KMS-11 (cell line): ENCODE data around the gene RRM1.

Source experiments
- H2AFZ ChIP-seq: fragments of 200-600 bp; sonication (generic); 2 replicates; pipeline ENCODE4 v1.6.1; 2016; ENCODE audit warnings: antibody characterized with exemption, mixed run types, low read depth
- H3K27ac ChIP-seq: fragments of 200-600 bp; sonication (generic); 2 replicates; pipeline ENCODE4 v1.6.1; 2016; ENCODE audit warnings: mild to moderate bottlenecking, mixed run types
- H3K27me3 ChIP-seq: fragments of 200-600 bp; sonication (generic); 2 replicates; pipeline ENCODE4 v1.6.1; 2017; ENCODE audit warnings: mild to moderate bottlenecking, low read depth, mixed run types, moderate library complexity; ENCODE audit not compliant: insufficient read depth
- H3K36me3 ChIP-seq: fragments of 200-600 bp; sonication (generic); 2 replicates; pipeline ENCODE4 v1.6.1; 2017; ENCODE audit warnings: mild to moderate bottlenecking, mixed run types; ENCODE audit not compliant: insufficient read depth
- H3K4me1 ChIP-seq: fragments of 200-600 bp; sonication (generic); 2 replicates; pipeline ENCODE4 v1.6.1; 2016; ENCODE audit warnings: mild to moderate bottlenecking, low read depth, mixed run types; ENCODE audit not compliant: poor library complexity, severe bottlenecking
- H3K4me2 ChIP-seq: fragments of 200-600 bp; sonication (generic); 2 replicates; pipeline ENCODE4 v1.7.0; 2016; ENCODE audit warnings: mild to moderate bottlenecking, mixed run types
- H3K4me3 ChIP-seq: fragments of 200-600 bp; sonication (generic); IDR thresholded peaks from 2 replicates; pipeline ENCODE4 v1.6.1; 2017; ENCODE audit warnings: low read depth, low read length, mixed read lengths; ENCODE audit not compliant: insufficient read depth
- H3K79me2 ChIP-seq: fragments of 200-600 bp; sonication (generic); 2 replicates; pipeline ENCODE4 v1.6.1; 2016; ENCODE audit warnings: low read depth, mixed run types; ENCODE audit not compliant: insufficient read depth
- H3K9ac ChIP-seq: fragments of 200-600 bp; sonication (generic); 2 replicates; pipeline ENCODE4 v1.6.1; 2016; ENCODE audit warnings: mild to moderate bottlenecking, mixed run types
- H4K20me1 ChIP-seq: fragments of 200-600 bp; sonication (generic); 2 replicates; pipeline ENCODE4 v1.6.1; 2016; ENCODE audit warnings: mild to moderate bottlenecking, mixed run types; ENCODE audit not compliant: insufficient read depth
- TF ChIP-seq, protein P1 (sequence below): fragments of 200-600 bp; sonication (generic); conservative IDR thresholded peaks from 2 replicates; pipeline ENCODE4 v1.6.1; 2017; ENCODE audit warnings: low read depth, mild to moderate bottlenecking, antibody characterized with exemption, low read length, moderate library complexity, mixed read lengths

The RRM1 gene

DNA sequence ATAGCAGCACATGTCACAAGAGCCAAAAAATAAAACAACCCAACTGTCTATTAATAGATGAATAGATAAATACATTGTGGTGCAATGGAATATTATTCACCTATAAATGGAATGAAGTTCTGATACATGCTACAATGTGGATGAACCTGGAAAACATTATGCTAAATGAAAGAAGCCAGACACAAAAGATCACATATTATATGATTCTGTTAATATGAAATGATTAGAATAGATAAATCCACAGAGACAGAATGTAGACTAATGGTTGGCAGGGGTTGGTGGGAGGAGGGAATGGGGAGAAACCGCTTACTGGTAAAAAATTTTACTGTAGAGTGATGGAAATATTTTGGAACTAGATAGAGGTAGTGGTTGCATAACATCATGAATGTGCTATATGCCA, 32.9 kb upstream of the RRM1 start:
- no peaks in the 10 kb centered on the region for H3K36me3 ChIP-seq

DNA sequence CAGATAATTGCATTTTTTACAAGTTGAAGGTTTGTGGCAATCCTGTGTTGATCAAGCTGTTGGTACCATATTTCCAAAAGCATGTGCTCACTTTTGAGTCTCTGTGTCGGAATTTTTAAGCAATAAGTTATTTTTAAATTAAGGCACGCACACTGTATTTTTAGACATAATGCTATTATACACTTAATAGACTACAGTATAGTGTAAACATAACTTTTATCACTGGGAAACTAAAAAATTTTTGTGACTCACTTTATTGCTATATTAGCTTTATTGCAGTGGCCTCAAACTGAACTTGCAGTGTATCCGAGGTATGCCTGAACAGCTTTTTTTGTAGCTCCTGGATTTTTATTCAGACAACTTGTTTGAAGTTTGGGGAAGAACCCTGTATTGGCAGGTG, 31.3 kb upstream of the RRM1 start:
- TF ChIP-seq, protein P1, sequence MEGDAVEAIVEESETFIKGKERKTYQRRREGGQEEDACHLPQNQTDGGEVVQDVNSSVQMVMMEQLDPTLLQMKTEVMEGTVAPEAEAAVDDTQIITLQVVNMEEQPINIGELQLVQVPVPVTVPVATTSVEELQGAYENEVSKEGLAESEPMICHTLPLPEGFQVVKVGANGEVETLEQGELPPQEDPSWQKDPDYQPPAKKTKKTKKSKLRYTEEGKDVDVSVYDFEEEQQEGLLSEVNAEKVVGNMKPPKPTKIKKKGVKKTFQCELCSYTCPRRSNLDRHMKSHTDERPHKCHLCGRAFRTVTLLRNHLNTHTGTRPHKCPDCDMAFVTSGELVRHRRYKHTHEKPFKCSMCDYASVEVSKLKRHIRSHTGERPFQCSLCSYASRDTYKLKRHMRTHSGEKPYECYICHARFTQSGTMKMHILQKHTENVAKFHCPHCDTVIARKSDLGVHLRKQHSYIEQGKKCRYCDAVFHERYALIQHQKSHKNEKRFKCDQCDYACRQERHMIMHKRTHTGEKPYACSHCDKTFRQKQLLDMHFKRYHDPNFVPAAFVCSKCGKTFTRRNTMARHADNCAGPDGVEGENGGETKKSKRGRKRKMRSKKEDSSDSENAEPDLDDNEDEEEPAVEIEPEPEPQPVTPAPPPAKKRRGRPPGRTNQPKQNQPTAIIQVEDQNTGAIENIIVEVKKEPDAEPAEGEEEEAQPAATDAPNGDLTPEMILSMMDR: no peak
- no peaks in the 10 kb centered on the region for H3K36me3 ChIP-seq

More for the DNA sequence above, 32.9 kb upstream of the RRM1 start:
- H3K4me1 ChIP-seq: peaks cover 12% of the 10 kb centered on the region
- no peak overlapping the region for H3K27ac ChIP-seq
- no peaks in the 10 kb centered on the region for H4K20me1 ChIP-seq
- H2AFZ ChIP-seq: no peak overlapping the region
- H3K4me3 ChIP-seq: no peak overlapping the region
- no peak overlapping the region for H3K9ac ChIP-seq
- no peaks in the 10 kb centered on the region for H3K27me3 ChIP-seq
- H3K79me2 ChIP-seq: no peaks in the 10 kb centered on the region
- TF ChIP-seq, protein P1: no peak
- no peak overlapping the region for H3K4me2 ChIP-seq

DNA sequence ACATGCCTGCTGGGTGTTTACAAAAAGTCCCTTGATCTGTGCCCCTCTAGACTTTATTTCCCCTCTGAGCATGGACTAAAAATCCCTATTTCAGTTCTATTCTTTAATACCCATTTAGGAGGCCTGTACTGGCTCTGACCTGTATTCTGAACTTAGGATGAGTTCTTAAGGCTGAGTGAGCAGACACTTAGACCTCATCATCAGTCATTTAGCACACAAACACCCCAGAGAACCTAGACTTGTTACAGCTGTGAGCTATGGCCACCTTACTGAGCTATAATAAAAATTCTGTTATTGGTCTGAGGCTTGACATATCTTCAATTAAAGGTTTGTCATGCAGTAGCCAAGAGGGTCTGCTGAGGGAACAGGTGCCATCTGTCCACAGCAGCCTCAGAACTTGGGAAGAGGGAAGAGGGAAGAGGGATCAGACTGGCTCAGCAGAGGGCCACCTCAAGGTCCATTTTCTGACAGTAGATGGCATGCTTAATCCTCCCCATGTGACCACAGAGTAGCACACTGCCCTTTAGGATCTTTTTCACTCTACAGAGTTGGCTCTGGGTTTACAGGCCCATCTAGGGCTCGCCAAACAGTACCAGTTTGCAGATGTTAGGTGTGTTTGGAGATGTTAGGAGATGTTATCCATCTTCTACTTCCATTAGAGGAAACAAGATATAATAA, 30.2 kb upstream of the RRM1 start:
- no peaks in the 10 kb centered on the region for H3K36me3 ChIP-seq
- H4K20me1 ChIP-seq: no peaks in the 10 kb centered on the region
- no peak overlapping the region for H3K9ac ChIP-seq
- no peak overlapping the region for H2AFZ ChIP-seq
- H3K79me2 ChIP-seq: no peaks in the 10 kb centered on the region
- no peak overlapping the region for H3K4me2 ChIP-seq
- H3K4me1 ChIP-seq: peaks cover 34% of the 10 kb centered on the region
- no peak overlapping the region for H3K4me3 ChIP-seq
- H3K27me3 ChIP-seq: no peaks in the 10 kb centered on the region
- no peak overlapping the region for H3K27ac ChIP-seq
- TF ChIP-seq, protein P1: no peak

More for the DNA sequence above, 31.3 kb upstream of the RRM1 start:
- H2AFZ ChIP-seq: no peak overlapping the region
- no peaks in the 10 kb centered on the region for H4K20me1 ChIP-seq
- peaks cover 24% of the 10 kb centered on the region for H3K4me1 ChIP-seq
- H3K27me3 ChIP-seq: no peaks in the 10 kb centered on the region
- H3K4me3 ChIP-seq: no peak overlapping the region
- no peaks in the 10 kb centered on the region for H3K79me2 ChIP-seq
- no peak overlapping the region for H3K9ac ChIP-seq
- no peak overlapping the region for H3K4me2 ChIP-seq
- H3K27ac ChIP-seq: no peak overlapping the region

GRCh38 chr11:4065086-4065485, 29.5 kb upstream of the RRM1 start:
- H3K4me3 ChIP-seq: no peak overlapping the region
- H3K9ac ChIP-seq: no peak overlapping the region
- no peaks in the 10 kb centered on the region for H3K36me3 ChIP-seq
- H3K27me3 ChIP-seq: no peaks in the 10 kb centered on the region
- no peaks in the 10 kb centered on the region for H4K20me1 ChIP-seq
- no peak overlapping the region for H2AFZ ChIP-seq
- TF ChIP-seq, protein P1: no peak
- H3K79me2 ChIP-seq: no peaks in the 10 kb centered on the region
- no peak overlapping the region for H3K4me2 ChIP-seq
- H3K27ac ChIP-seq: no peak overlapping the region
- peaks cover 41% of the 10 kb centered on the region for H3K4me1 ChIP-seq
